CD14-positive monocyte (primary cell): Measurements from ENCODE around the gene STAT5A. TPM values are rescaled to one million over a fixed set of nuclear protein-coding genes. Genes with fewer than 3 reads are reported as not detected.
A peak's percentile ranks its signal among the peaks of the same experiment; 100 is the strongest.

ENCODE experiments used
- DNase-seq, 3 donors: peaks; one replicate each; pipeline ENCODE4 v3.0.0-alpha.2; 2011 to 2022
- H2AFZ ChIP-seq: 2 replicates; pipeline ENCODE4 v1.6.0; 2012; ENCODE audit warnings: mild to moderate bottlenecking, low read depth, low read length, inconsistent platforms; ENCODE audit not compliant: insufficient read depth, poor library complexity, severe bottlenecking
- H3K27ac ChIP-seq, 2 donors: 1 replicate in 1 of 2; 2 replicates in 1 of 2; pipeline ENCODE4 v1.5.1; 2012 to 2013; ENCODE audit warnings: low read length in 2 of 2, control low read depth in 1 of 2, inconsistent platforms in 1 of 2, low read depth in 1 of 2, mild to moderate bottlenecking in 1 of 2
- H3K27me3 ChIP-seq, 2 donors: one replicate each; pipeline versions ENCODE4 v1.6.0 to v1.6.1; 2011 to 2013; ENCODE audit warnings: low read length in 2 of 2; ENCODE audit not compliant: control insufficient read depth in 2 of 2, insufficient read depth in 2 of 2
- H3K36me3 ChIP-seq, 2 donors: replicated peaks in 1 of 2; 1 replicate in 1 of 2; 2 replicates in 1 of 2; pipeline versions ENCODE4 v1.5.1 to v1.6.1; 2012 to 2013; ENCODE audit warnings: low read length in 2 of 2, control low read depth in 1 of 2, inconsistent platforms in 1 of 2, mild to moderate bottlenecking in 1 of 2; ENCODE audit not compliant: insufficient read depth in 2 of 2, control insufficient read depth in 1 of 2
- H3K4me1 ChIP-seq, 2 donors: 1 replicate in 1 of 2; 2 replicates in 1 of 2; pipeline versions ENCODE4 v1.5.1 to v1.6.1; 2012 to 2013; ENCODE audit warnings: low read length in 2 of 2, control low read depth in 1 of 2, inconsistent platforms in 1 of 2, mild to moderate bottlenecking in 1 of 2, moderate library complexity in 1 of 2; ENCODE audit not compliant: insufficient read depth in 2 of 2, control insufficient read depth in 1 of 2
- H3K4me2 ChIP-seq: replicated peaks from 2 replicates; pipeline ENCODE3; 2012; ENCODE audit warnings: low read length, moderate library complexity, mild to moderate bottlenecking; ENCODE audit not compliant: poor library complexity, severe bottlenecking; ENCODE audit errors: extremely low read depth
- H3K4me3 ChIP-seq, 3 experiments: fragments of 200-600 bp in 1 of 3; sonication (generic) in 1 of 3; replicated peaks in 1 of 3; 1 replicate in 2 of 3; 2 replicates in 1 of 3; pipeline ENCODE4 v1.5.1; 2011 to 2013; ENCODE audit warnings: low read length in 3 of 3, mild to moderate bottlenecking in 3 of 3, control low read depth in 2 of 3, low read depth in 2 of 3, inconsistent platforms in 1 of 3, moderate library complexity in 1 of 3
- H3K79me2 ChIP-seq: 2 replicates; pipeline ENCODE4 v1.6.0; 2012; ENCODE audit warnings: mild to moderate bottlenecking, control low read depth, inconsistent platforms, low read length, moderate library complexity; ENCODE audit not compliant: insufficient read depth
- H3K9ac ChIP-seq: 2 replicates; pipeline ENCODE4 v1.6.0; 2017; ENCODE audit warnings: low read length, mild to moderate bottlenecking; ENCODE audit not compliant: insufficient read depth, poor library complexity, severe bottlenecking
- H3K9me3 ChIP-seq, 2 donors: replicated peaks in 1 of 2; 1 replicate in 1 of 2; 2 replicates in 1 of 2; pipeline versions ENCODE4 v1.5.1 to v1.6.1; 2012 to 2013; ENCODE audit warnings: low read length in 2 of 2, control low read depth in 1 of 2; ENCODE audit not compliant: control insufficient read depth in 1 of 2, insufficient read depth in 1 of 2
- H4K20me1 ChIP-seq: 2 replicates; pipeline ENCODE4 v1.6.0; 2012; ENCODE audit warnings: mild to moderate bottlenecking, low read length, control low read depth, moderate library complexity; ENCODE audit not compliant: insufficient read depth
- H3K27ac Mint-ChIP-seq, 7 donors: one replicate each; pipeline ENCODE4 v1.8.0; 2020; ENCODE audit warnings: mild to moderate bottlenecking in 7 of 7, mixed read lengths in 7 of 7, moderate library complexity in 6 of 7, inconsistent platforms in 2 of 7
- H3K27me3 Mint-ChIP-seq, 3 donors: one replicate each; pipeline ENCODE4 v1.8.0; 2021 to 2022; ENCODE audit warnings: low read depth in 3 of 3, mild to moderate bottlenecking in 3 of 3, mixed read lengths in 3 of 3, moderate library complexity in 3 of 3, inconsistent platforms in 1 of 3
- H3K36me3 Mint-ChIP-seq, 2 donors: one replicate each; pipeline ENCODE4 v1.8.0; 2020; ENCODE audit warnings: mixed read lengths in 2 of 2, inconsistent platforms in 1 of 2, mild to moderate bottlenecking in 1 of 2
- H3K4me1 Mint-ChIP-seq: one replicate; pipeline ENCODE4 v1.8.0; 2020; ENCODE audit warnings: mild to moderate bottlenecking, mixed read lengths
- H3K4me3 Mint-ChIP-seq, 2 donors: one replicate each; pipeline ENCODE4 v1.8.0; 2020; ENCODE audit warnings: mild to moderate bottlenecking in 2 of 2, mixed read lengths in 2 of 2, moderate library complexity in 1 of 2
- H3K9me3 Mint-ChIP-seq, 7 donors: one replicate each; pipeline ENCODE4 v1.8.0; 2020 to 2022; ENCODE audit warnings: mixed read lengths in 7 of 7, mild to moderate bottlenecking in 6 of 7, moderate library complexity in 6 of 7, inconsistent platforms in 2 of 7
- CTCF ChIP-seq: fragments of 200-600 bp; IDR thresholded peaks from one replicate; pipeline ENCODE4 v1.8.0; 2022; ENCODE audit warnings: antibody characterized with exemption, mild to moderate bottlenecking
- WGBS: methylation state at CpG from one replicate; pipeline ENCODE4 v1.1.5; 2013; ENCODE audit warnings: missing lambda C conversion rate; ENCODE audit not compliant: insufficient coverage; 5-methylcytosine and 5-hydroxymethylcytosine counted together
- intact Hi-C, 2 donors: fragments of 100-400 bp; cut with micrococcal nuclease; formaldehyde crosslinking; loops; one replicate each; pipeline versions ENCODE4 v1.15.0 to v1.15.1; 2023
- polyA plus RNA-seq, 3 donors: library from polyadenylated mRNA; depleted of rRNA in 1 of 3; unstranded in 2 of 3; stranded (reverse) in 1 of 3; fragments of 300-500 nt in 2 of 3; fragments of >200 nt in 1 of 3; fragmentation: Illumina TruSeq in 2 of 3; gene quantifications; 1 replicate in 2 of 3; 2 replicates in 1 of 3; pipeline ENCODE4 v1.2.3, GENCODE V29; 2012 to 2021

STAT5A gene
- polyA plus RNA-seq, 3 donors: 30.5 to 91.1 (median 49.8) TPM

GRCh38 chr17:42252597-42253550, 35.4 kb upstream of the STAT5A start:
- Mint-ChIP-seq H3K4me3 (no peak overlapping the region), H3K27me3 (no peaks in the 10 kb centered on the region), H3K27ac (peak overlapping the region in 1 of 7 donors; percentile 5), H3K36me3 (peaks cover 2 to 3% of the 10 kb centered on the region in 2 donors), H3K9me3 (no peaks in the 10 kb centered on the region), H3K4me1 (peaks cover 50% of the 10 kb centered on the region)
- Histone ChIP-seq H2AFZ (no peak overlapping the region), H3K79me2 (peaks cover 83% of the 10 kb centered on the region), H3K27ac (no peak overlapping the region), H3K4me1 (peaks cover 23 to 34% of the 10 kb centered on the region in 2 donors), H4K20me1 (peaks cover 33% of the 10 kb centered on the region), H3K36me3 (no peaks in the 10 kb centered on the region), H3K27me3 (no peaks in the 10 kb centered on the region), H3K9ac (no peak overlapping the region), H3K4me2 (no peak overlapping the region), H3K4me3 (no peak overlapping the region), H3K9me3 (no peaks in the 10 kb centered on the region)
- 60% methylated on average over 2 of the region's 4 CpGs for WGBS
- no peak for TF ChIP-seq CTCF
- no peak for DNase-seq
- intact Hi-C loops: no loop called here

GRCh38 chr17:42253578-42253977, 34.7 kb upstream of the STAT5A start:
- Mint-ChIP-seq H3K9me3 (no peaks in the 10 kb centered on the region), H3K27me3 (no peaks in the 10 kb centered on the region), H3K4me1 (peaks cover 44% of the 10 kb centered on the region), H3K27ac (no peak overlapping the region), H3K4me3 (no peak overlapping the region), H3K36me3 (peaks cover 2 to 3% of the 10 kb centered on the region in 2 donors)
- Histone ChIP-seq H3K79me2 (peaks cover 84% of the 10 kb centered on the region), H2AFZ (no peak overlapping the region), H3K36me3 (peaks cover 0 to 2% of the 10 kb centered on the region in 2 donors), H4K20me1 (peaks cover 40% of the 10 kb centered on the region), H3K4me1 (peaks cover 17 to 28% of the 10 kb centered on the region in 2 donors), H3K4me2 (no peak overlapping the region), H3K27ac (no peak overlapping the region), H3K9me3 (no peaks in the 10 kb centered on the region), H3K27me3 (no peaks in the 10 kb centered on the region), H3K9ac (no peak overlapping the region), H3K4me3 (no peak overlapping the region)
- intact Hi-C loops: no loop called here
- WGBS: no CpG with 5 or more reads among the region's 5 CpGs
- TF ChIP-seq CTCF: no peak
- DNase-seq: no peak
